Keratinocyte (primary cell): ENCODE results near the gene PRKCZ. TPM values are rescaled to one million over a fixed set of nuclear protein-coding genes. Genes with fewer than 3 reads are reported as not detected.

Experiments used
- DNase-seq: peaks from one replicate; pipeline ENCODE4 v3.0.0-alpha.2; 2011; ENCODE audit warnings: low read depth, missing footprints, low spot score
- FAIRE-seq: peaks from 2 replicates; lab custom pipeline; 2011; peaks lifted over from hg19 to GRCh38; lab: Jason Lieb, UNC
- H2AFZ ChIP-seq: 2 replicates; pipeline ENCODE4 v1.6.0; 2012; ENCODE audit warnings: low read length, control low read depth, inconsistent platforms; ENCODE audit not compliant: control insufficient read depth
- H3K27ac ChIP-seq: 2 replicates; pipeline ENCODE4 v1.5.1; 2011; ENCODE audit warnings: low read length; ENCODE audit not compliant: control insufficient read depth, insufficient read depth
- H3K27me3 ChIP-seq: 3 replicates; pipeline ENCODE4 v1.6.0; 2011; ENCODE audit warnings: low read length; ENCODE audit not compliant: control insufficient read depth, insufficient read depth; ENCODE audit errors: extremely low read depth
- H3K36me3 ChIP-seq, 2 experiments: 2 replicates in 1 of 2; 3 replicates in 1 of 2; pipeline ENCODE4 v1.5.1; 2011; ENCODE audit warnings: low read length in 2 of 2, mild to moderate bottlenecking in 1 of 2; ENCODE audit not compliant: control insufficient read depth in 2 of 2, insufficient read depth in 2 of 2; ENCODE audit errors: extremely low read depth in 1 of 2
- H3K4me1 ChIP-seq: 3 replicates; pipeline ENCODE4 v1.5.1; 2011; ENCODE audit warnings: low read length; ENCODE audit not compliant: control insufficient read depth, insufficient read depth; ENCODE audit errors: extremely low read depth
- H3K4me2 ChIP-seq: 3 replicates; pipeline ENCODE4 v1.6.0; 2011; ENCODE audit warnings: low read depth, low read length; ENCODE audit not compliant: control insufficient read depth, insufficient read depth; ENCODE audit errors: extremely low read depth
- H3K4me3 ChIP-seq, 3 experiments: fragments of 200-600 bp in 1 of 3; sonication (generic) in 1 of 3; 2 replicates in 2 of 3; 3 replicates in 1 of 3; pipeline ENCODE4 v1.5.1; 2011 to 2016; ENCODE audit warnings: low read length in 3 of 3, mild to moderate bottlenecking in 3 of 3, control low read depth in 2 of 3, inconsistent platforms in 1 of 3, low read depth in 1 of 3, mixed read lengths in 1 of 3, mixed run types in 1 of 3, moderate library complexity in 1 of 3; ENCODE audit not compliant: control insufficient read depth in 2 of 3, insufficient read depth in 2 of 3; ENCODE audit errors: extremely low read depth in 1 of 3
- H3K79me2 ChIP-seq: 2 replicates; pipeline ENCODE4 v1.6.0; 2012; ENCODE audit warnings: low read length; ENCODE audit not compliant: control insufficient read depth, insufficient read depth
- H3K9ac ChIP-seq: 3 replicates; pipeline ENCODE4 v1.6.0; 2011; ENCODE audit warnings: low read length; ENCODE audit not compliant: control insufficient read depth, insufficient read depth; ENCODE audit errors: extremely low read depth
- H3K9me1 ChIP-seq: 3 replicates; pipeline ENCODE4 v1.6.0; 2011; ENCODE audit warnings: low read length; ENCODE audit not compliant: control insufficient read depth, insufficient read depth; ENCODE audit errors: extremely low read depth
- H3K9me3 ChIP-seq: 2 replicates; pipeline ENCODE4 v1.5.1; 2012; ENCODE audit warnings: low read depth, low read length; ENCODE audit not compliant: control insufficient read depth
- H4K20me1 ChIP-seq: 3 replicates; pipeline ENCODE4 v1.6.0; 2011; ENCODE audit warnings: low read length; ENCODE audit not compliant: control insufficient read depth, insufficient read depth; ENCODE audit errors: extremely low read depth
- EZH2 ChIP-seq: IDR thresholded peaks from one replicate; pipeline ENCODE4 v1.6.1; 2012; ENCODE audit warnings: inconsistent platforms, mild to moderate bottlenecking, low read length, moderate library complexity
- dilution Hi-C: fragments of 300-500 bp; cut with MboI; formaldehyde crosslinking; loops from one replicate; pipeline ENCODE4 v1.7.0; 2020; ENCODE audit warnings: low sequenced_read_pairs; ENCODE audit not compliant: extremely low pct_ligation_motif_present
- polyA plus RNA-seq, 5 experiments: library from polyadenylated mRNA; depleted of rRNA in 3 of 5; stranded (reverse) in 3 of 5; stranded (forward) in 1 of 5; unstranded in 1 of 5; fragments of >200 nt; gene quantifications; 1 replicate in 1 of 5; 2 replicates in 3 of 5; 3 replicates in 1 of 5; pipeline versions ENCODE4 v1.2.1 to v1.2.3, GENCODE V29; 2011 to 2012; ENCODE audit warnings: missing spikeins in 2 of 5, low read depth in 1 of 5, low replicate concordance in 1 of 5
- TF ChIP-seq, protein P1 (sequence below), 3 experiments: IDR thresholded peaks in 1 of 3; conservative IDR thresholded peaks in 1 of 3; optimal IDR thresholded peaks in 1 of 3; 2 replicates in 2 of 3; 3 replicates in 1 of 3; pipeline versions ENCODE3 to v1.5.1; 2011; ENCODE audit warnings: low read length in 3 of 3, mild to moderate bottlenecking in 3 of 3, moderate library complexity in 2 of 3, control low read depth in 1 of 3, inconsistent platforms in 1 of 3; ENCODE audit not compliant: insufficient read depth in 2 of 3; ENCODE audit errors: extremely low read depth in 1 of 3

Gene PRKCZ
- polyA plus RNA-seq, 1 donor (not counting 4 experiments of a cell fraction or from before 2014, with no cell fraction given), result 36.3 TPM

GRCh38 chr1:2021550-2021949, 28.7 kb upstream of the PRKCZ start:
- Histone ChIP-seq H3K36me3 (no peaks in the 10 kb centered on the region), H3K4me1 (no peaks in the 10 kb centered on the region), H4K20me1 (peaks cover 3% of the 10 kb centered on the region), H3K9ac (no peak overlapping the region), H3K9me1 (no peaks in the 10 kb centered on the region), H3K4me3 (no peak overlapping the region), H3K79me2 (no peaks in the 10 kb centered on the region), H3K9me3 (no peaks in the 10 kb centered on the region), H3K27ac (no peak overlapping the region), H3K27me3 (peaks cover 68% of the 10 kb centered on the region), H2AFZ (no peak overlapping the region), H3K4me2 (no peak overlapping the region)
- DNase-seq (no peak), FAIRE-seq (no peak)
- TF ChIP-seq, protein P1, sequence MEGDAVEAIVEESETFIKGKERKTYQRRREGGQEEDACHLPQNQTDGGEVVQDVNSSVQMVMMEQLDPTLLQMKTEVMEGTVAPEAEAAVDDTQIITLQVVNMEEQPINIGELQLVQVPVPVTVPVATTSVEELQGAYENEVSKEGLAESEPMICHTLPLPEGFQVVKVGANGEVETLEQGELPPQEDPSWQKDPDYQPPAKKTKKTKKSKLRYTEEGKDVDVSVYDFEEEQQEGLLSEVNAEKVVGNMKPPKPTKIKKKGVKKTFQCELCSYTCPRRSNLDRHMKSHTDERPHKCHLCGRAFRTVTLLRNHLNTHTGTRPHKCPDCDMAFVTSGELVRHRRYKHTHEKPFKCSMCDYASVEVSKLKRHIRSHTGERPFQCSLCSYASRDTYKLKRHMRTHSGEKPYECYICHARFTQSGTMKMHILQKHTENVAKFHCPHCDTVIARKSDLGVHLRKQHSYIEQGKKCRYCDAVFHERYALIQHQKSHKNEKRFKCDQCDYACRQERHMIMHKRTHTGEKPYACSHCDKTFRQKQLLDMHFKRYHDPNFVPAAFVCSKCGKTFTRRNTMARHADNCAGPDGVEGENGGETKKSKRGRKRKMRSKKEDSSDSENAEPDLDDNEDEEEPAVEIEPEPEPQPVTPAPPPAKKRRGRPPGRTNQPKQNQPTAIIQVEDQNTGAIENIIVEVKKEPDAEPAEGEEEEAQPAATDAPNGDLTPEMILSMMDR (optimal IDR thresholded peaks at IDR 0.05 in 1 of 3, IDR thresholded peaks at IDR 0.05 in 1 of 3, conservative IDR thresholded peaks at IDR 0.05 in 1 of 3; ENCODE audit: extremely low read depth in 1 of 3, insufficient read depth in 2 of 3, low read length in 3 of 3), result no peak
- no peak for TF ChIP-seq EZH2
- dilution Hi-C loops, result no loop called here

GRCh38 chr1:2022063-2022770, 28.0 kb upstream of the PRKCZ start:
- no peak for FAIRE-seq
- Histone ChIP-seq H3K4me3 (no peak overlapping the region), H3K27ac (no peak overlapping the region), H3K9me3 (no peaks in the 10 kb centered on the region), H3K9ac (no peak overlapping the region), H3K36me3 (no peaks in the 10 kb centered on the region), H2AFZ (no peak overlapping the region), H3K79me2 (no peaks in the 10 kb centered on the region), H3K4me2 (no peak overlapping the region), H3K9me1 (no peaks in the 10 kb centered on the region), H4K20me1 (peaks cover 3% of the 10 kb centered on the region), H3K27me3 (peaks cover 63% of the 10 kb centered on the region), H3K4me1 (no peaks in the 10 kb centered on the region)
- TF ChIP-seq, protein P1 (optimal IDR thresholded peaks at IDR 0.05 in 1 of 3, IDR thresholded peaks at IDR 0.05 in 1 of 3, conservative IDR thresholded peaks at IDR 0.05 in 1 of 3; ENCODE audit: extremely low read depth in 1 of 3, insufficient read depth in 2 of 3, low read length in 3 of 3), result no peak
- TF ChIP-seq EZH2, result no peak
- dilution Hi-C loops, result no loop called here
- no peak for DNase-seq
